H9 (cell line): ENCODE data around the gene RBKS. TPM values are rescaled to one million over a fixed set of nuclear protein-coding genes. Genes with fewer than 3 reads are reported as not detected.

Source experiments
- DNase-seq: peaks from one replicate; pipeline ENCODE4 v3.0.0-alpha.2; 2017
- H2AFZ ChIP-seq: one replicate; pipeline ENCODE4 v1.6.1; 2013; ENCODE audit warnings: mild to moderate bottlenecking, low read length, control low read depth, moderate library complexity
- H2AK5ac ChIP-seq: 2 replicates; pipeline ENCODE4 v1.6.1; 2013; ENCODE audit warnings: low read length, control low read depth, mixed read lengths; ENCODE audit not compliant: insufficient read length
- H2BK120ac ChIP-seq: one replicate; pipeline ENCODE4 v1.6.1; 2013; ENCODE audit warnings: low read depth, mild to moderate bottlenecking, low read length, control low read depth, inconsistent platforms; ENCODE audit not compliant: poor library complexity, severe bottlenecking
- H2BK12ac ChIP-seq: 2 replicates; pipeline ENCODE4 v1.6.1; 2013; ENCODE audit warnings: low read length, control low read depth, mixed read lengths, low read depth; ENCODE audit not compliant: insufficient read length
- H2BK15ac ChIP-seq: 2 replicates; pipeline ENCODE4 v1.6.1; 2013; ENCODE audit warnings: low read depth, low read length, control low read depth
- H2BK20ac ChIP-seq: one replicate; pipeline ENCODE4 v1.6.1; 2013; ENCODE audit warnings: low read depth, mild to moderate bottlenecking, low read length, control low read depth, inconsistent platforms; ENCODE audit not compliant: poor library complexity, severe bottlenecking
- H2BK5ac ChIP-seq: 2 replicates; pipeline ENCODE4 v1.6.1; 2013; ENCODE audit warnings: low read length, control low read depth, mixed read lengths; ENCODE audit not compliant: insufficient read length
- H3K14ac ChIP-seq: 2 replicates; pipeline ENCODE4 v1.6.1; 2013; ENCODE audit warnings: low read length, control low read depth; ENCODE audit not compliant: insufficient read depth
- H3K18ac ChIP-seq: 2 replicates; pipeline ENCODE4 v1.6.1; 2013; ENCODE audit warnings: low read depth, mild to moderate bottlenecking, mixed read lengths, low read length, control low read depth; ENCODE audit not compliant: insufficient read length
- H3K23ac ChIP-seq: 2 replicates; pipeline ENCODE4 v1.6.1; 2013; ENCODE audit warnings: low read length, control low read depth, mixed read lengths, low read depth; ENCODE audit not compliant: insufficient read length
- H3K23me2 ChIP-seq: 2 replicates; pipeline ENCODE4 v1.6.1; 2013; ENCODE audit warnings: low read depth, mild to moderate bottlenecking, mixed read lengths, low read length, control low read depth; ENCODE audit not compliant: insufficient read length, poor library complexity, severe bottlenecking
- H3K27ac ChIP-seq: 2 replicates; pipeline ENCODE4 v1.5.1; 2013; ENCODE audit warnings: low read length, control low read depth, mixed read lengths, low read depth; ENCODE audit not compliant: insufficient read length
- H3K27me3 ChIP-seq: 2 replicates; pipeline ENCODE4 v1.6.1; 2013; ENCODE audit warnings: low read length, control low read depth, inconsistent platforms; ENCODE audit not compliant: insufficient read depth
- H3K4ac ChIP-seq: 2 replicates; pipeline ENCODE4 v1.6.1; 2013; ENCODE audit warnings: low read depth, mild to moderate bottlenecking, control low read depth, inconsistent platforms, low read length, moderate library complexity
- H3K4me1 ChIP-seq: 2 replicates; pipeline ENCODE4 v1.6.1; 2013; ENCODE audit warnings: low read length, control low read depth, inconsistent platforms; ENCODE audit not compliant: insufficient read depth
- H3K4me2 ChIP-seq: 2 replicates; pipeline ENCODE4 v1.6.1; 2013; ENCODE audit warnings: low read length, control low read depth, mixed read lengths; ENCODE audit not compliant: insufficient read length, insufficient read depth
- H3K56ac ChIP-seq: 2 replicates; pipeline ENCODE4 v1.6.1; 2013; ENCODE audit warnings: low read depth, mild to moderate bottlenecking, mixed read lengths, low read length, control low read depth; ENCODE audit not compliant: insufficient read length
- H3K79me1 ChIP-seq: 2 replicates; pipeline ENCODE4 v1.6.1; 2013; ENCODE audit warnings: low read depth, mild to moderate bottlenecking, moderate library complexity, low read length, control low read depth, inconsistent platforms; ENCODE audit not compliant: insufficient read depth, poor library complexity, severe bottlenecking
- H3K79me2 ChIP-seq: 2 replicates; pipeline ENCODE4 v1.6.1; 2013; ENCODE audit warnings: low read length, control low read depth, inconsistent platforms; ENCODE audit not compliant: insufficient read depth
- H3K9ac ChIP-seq: 2 replicates; pipeline ENCODE4 v1.6.1; 2013; ENCODE audit warnings: low read length, control low read depth, mixed read lengths; ENCODE audit not compliant: insufficient read length; ENCODE audit errors: extremely low read depth
- H3K9me3 ChIP-seq: one replicate; pipeline ENCODE4 v1.6.1; 2013; ENCODE audit warnings: low read depth, low read length, inconsistent platforms; ENCODE audit not compliant: control insufficient read depth
- H3T11ph ChIP-seq: one replicate; pipeline ENCODE4 v1.6.1; 2013; ENCODE audit warnings: mild to moderate bottlenecking, low read length, control low read depth, inconsistent platforms
- H4K20me1 ChIP-seq: one replicate; pipeline ENCODE4 v1.6.1; 2013; ENCODE audit not compliant: control insufficient read depth, insufficient read length, insufficient read depth
- H4K5ac ChIP-seq: 2 replicates; pipeline ENCODE4 v1.6.1; 2013; ENCODE audit warnings: low read depth, mild to moderate bottlenecking, mixed read lengths, low read length, control low read depth; ENCODE audit not compliant: insufficient read length
- H4K8ac ChIP-seq: replicated peaks from 2 replicates; pipeline ENCODE4 v1.6.1; 2013; ENCODE audit warnings: low read length, control low read depth, mixed read lengths, low read depth; ENCODE audit not compliant: insufficient read length
- H4K91ac ChIP-seq: 2 replicates; pipeline ENCODE4 v1.6.1; 2013; ENCODE audit warnings: low read depth, mild to moderate bottlenecking, moderate library complexity, mixed read lengths, low read length, control low read depth; ENCODE audit not compliant: insufficient read length
- H3K27ac Mint-ChIP-seq, 3 experiments: 2 replicates in 2 of 3; 3 replicates in 1 of 3; pipeline ENCODE4 v1.8.0; 2020 to 2021; ENCODE audit warnings: mixed read lengths in 3 of 3, mild to moderate bottlenecking in 1 of 3, moderate library complexity in 1 of 3
- H3K27me3 Mint-ChIP-seq: 2 replicates; pipeline ENCODE4 v1.8.0; 2021; ENCODE audit warnings: low read depth, mild to moderate bottlenecking, moderate library complexity, mixed read lengths
- H3K36me3 Mint-ChIP-seq, 3 experiments: 2 replicates in 2 of 3; 3 replicates in 1 of 3; pipeline ENCODE4 v1.8.0; 2020 to 2021; ENCODE audit warnings: low read depth in 3 of 3, mixed read lengths in 3 of 3; ENCODE audit not compliant: insufficient read depth in 1 of 3
- H3K4me1 Mint-ChIP-seq, 2 experiments: 2 replicates each; pipeline ENCODE4 v1.8.0; 2020; ENCODE audit warnings: mixed read lengths in 2 of 2
- H3K4me3 Mint-ChIP-seq, 2 experiments: 2 replicates in 1 of 2; 3 replicates in 1 of 2; pipeline ENCODE4 v1.8.0; 2020 to 2021; ENCODE audit warnings: mild to moderate bottlenecking in 2 of 2, mixed read lengths in 2 of 2, moderate library complexity in 1 of 2
- H3K9me3 Mint-ChIP-seq, 2 experiments: 2 replicates in 1 of 2; 3 replicates in 1 of 2; pipeline ENCODE4 v1.8.0; 2020; ENCODE audit warnings: mild to moderate bottlenecking in 2 of 2, mixed read lengths in 2 of 2, moderate library complexity in 1 of 2
- WGBS: extraction: QIAGEN DNeasy Blood & Tissue Kit; methylation state at CpG from one replicate; pipeline ENCODE4 v1.1.7; 2013; ENCODE audit warnings: missing lambda C conversion rate, low lambda C conversion rate, mixed read lengths; ENCODE audit not compliant: insufficient read length; ENCODE audit errors: extremely low coverage; 5-methylcytosine and 5-hydroxymethylcytosine counted together
- total RNA-seq: library from RNA; stranded (reverse); gene quantifications from 2 replicates; pipeline ENCODE4 v1.2.1, GENCODE V29; 2021
- TF ChIP-seq, protein P1 (sequence below): fragments of 200-600 bp; sonication (generic); conservative IDR thresholded peaks from 3 replicates; pipeline ENCODE4 v1.8.0; 2021; ENCODE audit warnings: antibody characterized with exemption, mild to moderate bottlenecking

Gene RBKS
- total RNA-seq, 1 experiment from 2014 or later: 2.3 TPM

DNA sequence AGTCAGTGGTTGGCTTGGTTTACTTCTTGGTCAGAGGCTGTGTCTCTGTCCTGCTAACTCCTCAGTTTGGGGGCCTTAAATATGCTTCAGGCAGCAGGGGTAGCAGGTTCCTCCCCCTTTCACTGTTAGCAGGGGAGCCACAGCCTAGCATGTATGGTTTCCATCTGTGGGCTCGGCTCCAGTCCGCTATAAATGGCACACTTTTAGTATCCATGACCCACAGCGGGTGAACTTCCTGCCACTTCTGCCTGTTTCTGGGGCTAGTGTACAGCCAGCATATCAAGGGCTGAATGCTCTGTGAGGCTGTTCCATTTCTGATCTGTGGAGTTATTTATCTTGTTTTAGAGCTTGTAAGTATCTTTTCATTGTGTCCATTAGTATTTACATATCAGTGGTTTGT lies 60.4 kb downstream of the RBKS start:
- H4K5ac ChIP-seq: no peak overlapping the region
- Mint-ChIP-seq H3K27ac (no peak overlapping the region; a peak in 1 of 7 replicates), H3K27me3 (peaks cover 2% of the 10 kb centered on the region; the same call in 1 of the 2 replicates), H3K4me3 (no peak overlapping the region), H3K4me1 (no peaks in the 10 kb centered on the region; a peak in 1 of 4 replicates), H3K9me3 (peaks cover 3% of the 10 kb centered on the region in 2 experiments; a peak in 4 of 5 replicates), H3K36me3 (peaks cover 0 to 4% (median 0%) of the 10 kb centered on the region in 3 experiments; a peak in 2 of 7 replicates)
- H2BK12ac ChIP-seq: no peak overlapping the region
- no peak overlapping the region for H3K23ac ChIP-seq
- no peaks in the 10 kb centered on the region for H3K4me1 ChIP-seq
- H2AFZ ChIP-seq: no peak overlapping the region
- no peak for DNase-seq
- H4K91ac ChIP-seq: no peak overlapping the region
- no peak overlapping the region for H2AK5ac ChIP-seq
- no peak overlapping the region for H3K18ac ChIP-seq
- no peaks in the 10 kb centered on the region for H3K23me2 ChIP-seq
- H3K79me2 ChIP-seq: no peaks in the 10 kb centered on the region
- WGBS: no CpG with 5 or more reads among the region's 3 CpGs
- no peak overlapping the region for H3T11ph ChIP-seq
- no peak overlapping the region for H3K27ac ChIP-seq
- H3K4ac ChIP-seq: no peak overlapping the region
- no peaks in the 10 kb centered on the region for H3K9me3 ChIP-seq
- no peak overlapping the region for H2BK15ac ChIP-seq
- H3K56ac ChIP-seq: no peak overlapping the region
- no peak overlapping the region for H3K9ac ChIP-seq
- no peak overlapping the region for H4K8ac ChIP-seq
- H3K4me2 ChIP-seq: no peak overlapping the region
- no peaks in the 10 kb centered on the region for H3K27me3 ChIP-seq
- TF ChIP-seq, protein P1, sequence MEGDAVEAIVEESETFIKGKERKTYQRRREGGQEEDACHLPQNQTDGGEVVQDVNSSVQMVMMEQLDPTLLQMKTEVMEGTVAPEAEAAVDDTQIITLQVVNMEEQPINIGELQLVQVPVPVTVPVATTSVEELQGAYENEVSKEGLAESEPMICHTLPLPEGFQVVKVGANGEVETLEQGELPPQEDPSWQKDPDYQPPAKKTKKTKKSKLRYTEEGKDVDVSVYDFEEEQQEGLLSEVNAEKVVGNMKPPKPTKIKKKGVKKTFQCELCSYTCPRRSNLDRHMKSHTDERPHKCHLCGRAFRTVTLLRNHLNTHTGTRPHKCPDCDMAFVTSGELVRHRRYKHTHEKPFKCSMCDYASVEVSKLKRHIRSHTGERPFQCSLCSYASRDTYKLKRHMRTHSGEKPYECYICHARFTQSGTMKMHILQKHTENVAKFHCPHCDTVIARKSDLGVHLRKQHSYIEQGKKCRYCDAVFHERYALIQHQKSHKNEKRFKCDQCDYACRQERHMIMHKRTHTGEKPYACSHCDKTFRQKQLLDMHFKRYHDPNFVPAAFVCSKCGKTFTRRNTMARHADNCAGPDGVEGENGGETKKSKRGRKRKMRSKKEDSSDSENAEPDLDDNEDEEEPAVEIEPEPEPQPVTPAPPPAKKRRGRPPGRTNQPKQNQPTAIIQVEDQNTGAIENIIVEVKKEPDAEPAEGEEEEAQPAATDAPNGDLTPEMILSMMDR: no peak
- H4K20me1 ChIP-seq: no peaks in the 10 kb centered on the region
- H3K14ac ChIP-seq: no peak overlapping the region
- H2BK120ac ChIP-seq: no peak overlapping the region
- no peak overlapping the region for H2BK5ac ChIP-seq
- no peak overlapping the region for H2BK20ac ChIP-seq
- H3K79me1 ChIP-seq: no peaks in the 10 kb centered on the region
